ENCODE data around the gene DSPP.

The DSPP gene

GRCh38 chr4:87651941-87652340 is 43.6 kb downstream of the DSPP start:
- no peak for TF ChIP-seq CTCF (conservative IDR thresholded peaks at IDR 0.05; ENCODE audit: low read depth, low read length)
- DNase-seq (ENCODE audit: low read depth): peak; percentile 5
- no peak overlapping the region for H3K4me3 ChIP-seq (ENCODE audit: low read depth, low read length)

DNA sequence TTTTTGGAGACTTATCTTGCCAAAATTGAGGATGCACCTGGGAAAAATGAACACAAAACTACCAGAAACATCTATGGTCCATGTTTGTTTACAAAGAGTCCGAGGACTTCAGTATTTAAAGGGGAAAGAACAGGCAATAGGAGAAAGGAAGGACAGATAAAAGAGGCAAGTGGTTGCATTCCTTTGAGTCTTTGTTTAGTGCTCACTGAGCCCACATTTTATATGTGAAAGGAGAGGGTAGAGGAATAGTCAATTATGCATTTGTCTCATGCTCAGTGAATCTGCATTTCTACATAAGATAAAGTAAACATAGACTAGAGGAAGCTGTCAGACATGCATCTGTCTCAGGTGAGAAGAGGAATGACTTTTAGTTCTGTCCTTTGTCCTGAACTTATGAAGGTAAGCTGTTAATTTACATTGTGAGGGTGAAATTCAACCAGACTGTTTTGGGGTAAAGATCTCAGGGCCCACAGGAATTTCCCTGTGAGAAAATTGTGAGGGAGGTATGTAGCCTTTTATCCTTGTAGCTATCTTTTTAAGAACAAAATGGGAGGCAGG is 46.2 kb downstream of the DSPP start:
- DNase-seq (ENCODE audit: low read depth): no peak
- H3K4me3 ChIP-seq (ENCODE audit: low read depth, low read length): no peak overlapping the region
- no peak for TF ChIP-seq CTCF (conservative IDR thresholded peaks at IDR 0.05; ENCODE audit: low read depth, low read length)

DNA sequence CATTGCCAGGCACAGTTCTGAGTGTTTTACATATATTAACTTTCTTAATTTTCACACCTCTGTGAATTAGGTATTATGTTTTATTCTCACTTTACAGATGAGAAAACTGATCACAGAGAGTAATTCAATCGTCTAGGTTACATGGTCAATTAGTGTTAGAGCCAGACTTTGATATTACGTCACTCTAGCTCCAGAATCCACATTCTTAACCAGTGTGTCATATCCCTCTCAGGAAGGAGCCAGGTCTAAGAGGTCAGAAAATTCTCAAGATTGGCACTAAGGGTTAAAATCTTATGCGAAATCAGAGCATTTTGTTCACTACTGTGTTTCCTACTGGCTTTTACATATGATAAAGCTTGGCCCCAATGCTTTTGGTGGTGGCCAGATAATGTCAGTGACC is 49.2 kb downstream of the DSPP start:
- TF ChIP-seq CTCF (conservative IDR thresholded peaks at IDR 0.05; ENCODE audit: low read depth, low read length): no peak
- peak; percentile 71 for DNase-seq (ENCODE audit: low read depth)
- H3K4me3 ChIP-seq (ENCODE audit: low read depth, low read length): no peak overlapping the region

DNA sequence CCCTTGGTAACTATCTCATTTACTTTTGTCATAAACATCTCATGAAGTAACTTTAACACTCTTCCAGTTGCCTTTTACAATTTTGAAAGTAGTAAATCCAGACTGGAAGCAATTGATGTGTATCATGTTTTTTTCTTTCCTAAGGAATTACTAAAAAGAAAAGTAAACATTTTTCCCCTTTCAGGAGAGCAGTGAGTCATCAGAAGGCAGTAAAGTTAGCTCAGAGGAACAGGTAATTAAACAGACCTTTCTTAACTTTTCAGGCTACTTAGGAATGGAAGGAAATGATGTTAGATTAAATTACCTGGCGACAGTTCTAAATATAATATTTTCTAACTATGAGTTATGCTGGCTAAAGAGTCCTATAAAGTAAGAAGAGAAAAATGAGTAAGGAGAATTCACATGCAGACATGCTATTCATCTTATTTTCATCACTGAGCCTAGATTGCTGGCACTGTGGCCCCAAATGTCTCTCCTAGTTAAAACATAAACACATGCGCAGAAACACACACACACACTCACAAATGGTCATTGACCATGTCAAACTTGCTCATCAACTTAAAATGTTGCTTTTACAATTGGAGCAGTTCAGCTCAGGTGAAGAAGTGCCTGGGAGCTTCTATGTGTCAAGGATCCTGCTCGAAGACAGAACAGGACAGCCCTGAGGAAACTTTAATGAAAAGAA is 51.1 kb downstream of the DSPP start:
- no peak overlapping the region for H3K4me3 ChIP-seq (ENCODE audit: low read depth, low read length)
- peak; percentile 11 for DNase-seq (ENCODE audit: low read depth)
- TF ChIP-seq CTCF (conservative IDR thresholded peaks at IDR 0.05; ENCODE audit: low read depth, low read length): no peak

DNA sequence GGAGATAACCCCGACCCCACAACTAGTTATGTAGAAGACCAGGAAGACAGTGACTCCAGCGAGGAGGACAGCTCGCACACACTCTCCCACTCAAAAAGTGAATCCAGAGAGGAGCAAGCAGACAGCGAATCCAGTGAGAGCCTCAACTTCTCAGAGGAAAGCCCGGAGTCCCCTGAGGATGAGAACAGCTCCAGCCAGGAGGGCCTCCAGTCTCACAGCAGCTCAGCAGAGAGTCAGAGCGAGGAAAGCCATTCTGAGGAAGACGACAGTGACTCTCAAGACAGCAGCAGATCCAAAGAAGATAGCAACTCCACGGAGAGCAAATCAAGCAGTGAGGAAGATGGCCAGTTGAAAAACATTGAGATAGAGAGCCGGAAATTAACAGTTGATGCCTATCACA is 54.5 kb downstream of the DSPP start:
- TF ChIP-seq CTCF (conservative IDR thresholded peaks at IDR 0.05; ENCODE audit: low read depth, low read length): no peak
- DNase-seq (ENCODE audit: low read depth): no peak
- no peak overlapping the region for H3K4me3 ChIP-seq (ENCODE audit: low read depth, low read length)
